Cerebellar cortex (tissue), 1 donor: ENCODE results near the gene SSU72.
"Not testable (repeated sequence)": the region's sequence is repeated elsewhere in the genome, so short reads cannot be mapped to it uniquely, and the experiment has no call there.

Experiments
- DNase-seq: peaks from one replicate; pipeline ENCODE4 v3.0.0-alpha.2; 2015; ENCODE audit warnings: low spot score

The SSU72 gene

GRCh38 chr1:1527092-1527816 is 47.4 kb downstream of the SSU72 start:
- DNase-seq, result no peak

- DNase-seq, result not testable (repeated sequence)
Measured at GRCh38 chr1:1526476-1526875, 48.2 kb downstream of the SSU72 start.

GRCh38 chr1:1524750-1525383 is 49.8 kb downstream of the SSU72 start:
- not testable (repeated sequence) for DNase-seq

- DNase-seq, result not testable (repeated sequence)
Measured at GRCh38 chr1:1523651-1524050, 51.0 kb downstream of the SSU72 start.

- DNase-seq, result not testable (repeated sequence)
Measured at GRCh38 chr1:1523226-1523625, 51.4 kb downstream of the SSU72 start.

GRCh38 chr1:1522536-1522935 is 52.1 kb downstream of the SSU72 start:
- DNase-seq, result not testable (repeated sequence)

- no peak for DNase-seq
Measured at GRCh38 chr1:1521331-1521730, 53.3 kb downstream of the SSU72 start.

- not testable (repeated sequence) for DNase-seq
Measured at GRCh38 chr1:1519805-1520505, 54.7 kb downstream of the SSU72 start.

GRCh38 chr1:1518621-1519007 is 56.0 kb downstream of the SSU72 start:
- not testable (repeated sequence) for DNase-seq

- no peak for DNase-seq
Measured at GRCh38 chr1:1517973-1518620, 56.6 kb downstream of the SSU72 start.

GRCh38 chr1:1516923-1517322 is 57.7 kb downstream of the SSU72 start:
- DNase-seq, result not testable (repeated sequence)

- not testable (repeated sequence) for DNase-seq
Measured at GRCh38 chr1:1514376-1514775, 60.3 kb downstream of the SSU72 start.

GRCh38 chr1:1513675-1514074 is 61.0 kb downstream of the SSU72 start:
- not testable (repeated sequence) for DNase-seq

GRCh38 chr1:1512425-1512824 is 62.2 kb downstream of the SSU72 start:
- not testable (repeated sequence) for DNase-seq

GRCh38 chr1:1511533-1512285 is 63.0 kb downstream of the SSU72 start, which contains the start of gene ATAD3A:
ATAD3A (plus strand) TSS chr1:1512162; CDS start chr1:1512269, 107 bp downstream.
- DNase-seq, result peak; percentile 97

- DNase-seq, result peak; percentile 20
Measured at GRCh38 chr1:1510912-1511532, 63.6 kb downstream of the SSU72 start.

- DNase-seq, result not testable (repeated sequence)
Measured at GRCh38 chr1:1509465-1509850, 65.2 kb downstream of the SSU72 start.

GRCh38 chr1:1508775-1509464 is 65.7 kb downstream of the SSU72 start:
- DNase-seq, result not testable (repeated sequence)

- no peak for DNase-seq
Measured at GRCh38 chr1:1507305-1507704, 67.4 kb downstream of the SSU72 start.

- DNase-seq, result not testable (repeated sequence)
Measured at GRCh38 chr1:1505801-1506200, 68.9 kb downstream of the SSU72 start.
